Hypothalamus (tissue), 51 donors: ENCODE data around the gene PTPRN2.

ENCODE experiments used
- DNase-seq, 51 donors: peaks; one replicate each; lab custom pipeline; 2025; lab: John Stamatoyannopoulos, UW

Gene PTPRN2

DNA sequence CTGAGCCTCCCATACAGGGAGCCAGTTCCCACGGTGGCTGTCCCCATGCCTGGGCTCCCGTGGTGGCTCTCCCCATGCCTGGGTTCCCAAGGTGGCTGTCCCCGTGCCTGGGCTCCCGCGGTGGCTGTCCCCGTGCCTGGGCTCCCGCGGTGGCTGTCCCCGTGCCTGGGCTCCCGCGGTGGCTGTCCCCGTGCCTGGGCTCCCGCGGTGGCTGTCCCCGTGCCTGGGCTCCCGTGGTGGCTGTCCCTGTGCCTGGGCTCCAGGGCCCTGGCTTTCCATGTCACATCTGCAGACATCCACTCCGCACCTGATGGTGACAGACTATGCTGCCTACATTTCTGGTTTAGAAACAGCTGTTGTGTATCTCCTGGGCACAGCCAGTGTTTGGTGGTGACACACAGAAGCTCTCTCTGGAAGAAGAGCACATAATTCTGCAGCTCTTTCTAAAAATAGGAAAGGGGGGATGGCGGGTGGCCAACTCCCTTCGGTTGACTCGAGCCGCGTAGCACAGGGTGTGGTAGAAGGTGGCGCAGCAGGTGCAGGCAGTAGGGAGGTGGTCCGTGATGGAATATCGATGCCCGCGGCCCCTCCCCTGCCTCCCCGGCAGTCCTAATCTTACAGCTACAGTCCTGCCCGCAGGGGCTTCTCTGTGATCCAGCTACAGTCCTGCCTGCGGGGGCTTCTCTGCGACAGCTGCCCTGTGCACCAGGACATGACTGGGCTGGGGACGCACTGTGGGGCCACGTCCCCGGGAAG is 999.6 kb downstream of the PTPRN2 start:
- DNase-seq: peak in 2 of 51 donors; percentile 31 to 32

DNA sequence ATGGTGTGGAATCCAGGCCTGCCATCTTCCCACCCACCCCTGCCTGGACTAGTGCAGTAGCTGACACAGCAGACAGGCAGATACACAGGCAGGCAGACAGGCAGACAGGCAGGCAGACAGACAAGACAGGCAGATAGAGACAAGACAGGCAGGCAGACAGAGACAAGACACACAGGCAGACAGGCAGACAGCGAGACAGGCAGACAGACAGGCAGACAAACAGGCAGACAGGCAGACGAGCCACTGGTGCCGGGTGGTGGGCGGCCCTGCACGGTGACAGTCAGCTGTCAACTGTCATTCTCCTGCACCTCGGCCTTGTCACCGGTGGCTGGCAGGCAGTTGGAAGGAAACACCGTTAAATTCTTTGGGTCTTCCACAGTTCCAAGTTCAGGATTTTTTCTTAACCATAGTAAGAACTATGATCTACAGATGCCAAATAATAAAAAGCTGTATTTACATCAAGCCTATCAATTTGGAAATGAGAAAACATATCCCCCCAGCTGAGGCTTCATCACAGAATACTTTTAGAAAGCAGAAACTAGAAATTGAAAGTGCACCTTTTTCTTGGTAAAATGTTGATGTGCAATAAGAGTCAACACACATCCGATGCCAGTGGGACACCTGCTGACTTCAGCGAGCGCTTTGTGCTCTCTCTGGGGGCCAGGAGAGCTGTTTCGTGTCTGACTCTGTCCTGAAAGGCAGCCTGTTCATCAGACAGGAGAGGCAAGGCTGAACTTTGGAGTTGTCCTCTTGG is 1000.4 kb downstream of the PTPRN2 start:
- no peak for DNase-seq

GRCh38 chr7:157586426-157586955 is 1001.1 kb downstream of the PTPRN2 start:
- DNase-seq: no peak

DNA sequence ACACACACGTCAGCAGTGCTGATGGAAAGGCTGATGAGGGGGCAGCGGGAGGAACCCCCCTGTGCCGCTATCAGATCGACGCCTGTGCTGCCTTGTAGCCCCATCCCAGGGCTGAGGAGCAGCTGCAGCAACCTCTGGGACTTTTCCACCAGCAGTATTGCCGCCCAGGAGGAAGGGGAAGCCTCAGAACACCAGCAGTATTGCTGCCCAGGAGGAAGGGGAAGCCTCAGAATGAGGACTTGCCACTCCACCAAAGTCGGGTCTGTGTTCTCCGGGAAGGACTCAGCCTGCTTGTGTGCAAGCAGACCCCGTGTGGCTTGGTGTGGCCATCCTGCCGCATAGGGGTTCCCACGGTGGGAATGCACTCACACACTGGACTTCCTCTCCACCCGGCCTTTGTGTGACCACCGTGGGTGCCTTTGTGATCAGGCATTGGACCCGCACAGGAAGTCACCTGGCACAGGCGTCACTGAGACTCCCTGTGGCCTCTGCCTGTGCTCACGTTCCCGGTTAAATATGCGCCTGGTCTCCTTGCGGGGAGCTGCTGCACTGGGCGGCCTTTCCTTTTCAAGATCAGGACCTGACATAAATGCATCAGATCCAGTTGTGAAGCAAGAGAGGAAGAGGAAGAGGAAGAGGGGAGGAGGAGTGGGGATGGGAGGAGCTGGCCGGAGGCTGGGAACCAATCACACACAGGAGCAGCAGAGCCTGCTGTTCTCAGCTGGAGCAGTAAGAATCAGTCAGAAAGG is 1002.3 kb downstream of the PTPRN2 start:
- DNase-seq: no peak

DNA sequence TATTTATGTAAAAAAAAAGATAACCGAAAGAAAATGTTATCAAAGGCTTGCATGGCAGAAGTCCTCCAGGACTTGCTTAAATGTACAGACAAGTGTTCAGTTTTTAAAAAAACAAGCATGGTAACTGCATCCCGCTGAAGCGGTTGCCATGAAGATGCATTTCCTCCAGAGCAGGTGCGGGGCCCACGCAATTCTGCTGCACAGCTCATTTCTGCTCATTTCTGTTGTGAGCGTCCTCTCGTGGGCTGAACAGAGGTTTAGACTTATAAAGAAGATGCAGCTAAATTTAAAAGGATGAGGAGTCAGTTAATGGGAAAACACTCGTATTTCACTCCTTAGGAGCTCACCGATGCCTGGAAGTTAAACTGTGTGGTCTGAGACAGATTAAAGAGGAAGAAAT is 1003.2 kb downstream of the PTPRN2 start:
- peak in 2 of 51 donors; percentile 27 to 58 for DNase-seq

- DNase-seq: no peak
These were observed 1005.9 kb downstream of the PTPRN2 start for GRCh38 chr7:157581740-157582139.

DNA sequence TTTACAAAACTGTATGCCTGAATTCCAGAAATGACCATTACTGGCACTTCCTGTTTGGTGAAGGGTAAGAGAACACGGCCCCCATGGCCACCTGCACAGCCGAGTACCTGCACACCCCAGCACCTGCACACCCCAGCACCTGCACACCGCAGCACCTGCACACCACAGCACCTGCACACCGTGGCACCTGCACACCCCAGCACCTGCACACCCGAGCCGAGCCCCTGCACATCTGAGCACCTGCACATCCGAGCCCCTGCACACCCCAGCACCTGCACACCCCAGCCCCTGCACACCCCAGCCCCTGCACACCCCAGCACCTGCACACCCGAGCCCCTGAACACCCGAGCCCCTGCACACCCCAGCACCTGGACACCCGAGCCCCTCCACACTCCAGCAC is 1007.3 kb downstream of the PTPRN2 start:
- no peak for DNase-seq

DNA sequence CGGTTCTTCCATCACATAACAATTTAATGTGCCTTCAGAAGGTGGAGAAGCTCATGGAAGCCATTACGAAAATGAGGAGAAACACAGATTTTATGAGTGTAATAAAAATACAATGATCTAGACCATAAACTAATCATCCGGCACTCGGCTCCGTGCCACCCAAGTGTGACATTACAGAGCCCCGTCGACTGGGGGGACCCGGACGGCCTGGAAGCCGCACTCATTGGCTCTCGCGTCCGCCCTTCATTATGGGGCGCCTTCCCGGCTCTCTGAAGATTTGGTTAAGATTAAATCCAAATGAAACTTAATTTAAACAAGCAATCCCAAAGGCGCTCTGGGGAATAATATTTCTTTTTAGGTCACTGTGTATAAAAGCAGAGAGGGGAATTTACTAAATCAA is 1008.2 kb downstream of the PTPRN2 start:
- no peak for DNase-seq

- no peak for DNase-seq
These were observed 1009.8 kb downstream of the PTPRN2 start for GRCh38 chr7:157577796-157578339.

DNA sequence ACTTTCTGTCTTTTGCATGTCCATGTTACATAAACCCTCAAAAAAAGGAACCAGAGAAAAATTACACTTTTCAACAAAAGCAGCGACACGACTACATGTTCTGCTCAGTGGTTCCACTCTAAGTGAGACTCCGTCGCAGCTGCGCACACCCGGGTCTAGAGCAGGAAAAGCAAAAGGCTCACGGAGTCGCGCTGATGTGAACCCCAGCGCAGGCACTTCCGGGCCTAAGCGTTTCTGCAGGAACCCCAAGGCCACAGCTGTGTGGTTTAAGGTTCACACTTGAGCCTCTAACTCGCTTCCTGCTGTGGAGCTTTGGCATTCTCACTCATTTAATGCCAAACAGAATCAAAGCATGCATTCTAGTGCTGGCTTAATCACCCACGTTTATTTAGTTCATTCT is 1010.6 kb downstream of the PTPRN2 start:
- DNase-seq: no peak

GRCh38 chr7:157576415-157576814 is 1011.2 kb downstream of the PTPRN2 start:
- no peak for DNase-seq

DNA sequence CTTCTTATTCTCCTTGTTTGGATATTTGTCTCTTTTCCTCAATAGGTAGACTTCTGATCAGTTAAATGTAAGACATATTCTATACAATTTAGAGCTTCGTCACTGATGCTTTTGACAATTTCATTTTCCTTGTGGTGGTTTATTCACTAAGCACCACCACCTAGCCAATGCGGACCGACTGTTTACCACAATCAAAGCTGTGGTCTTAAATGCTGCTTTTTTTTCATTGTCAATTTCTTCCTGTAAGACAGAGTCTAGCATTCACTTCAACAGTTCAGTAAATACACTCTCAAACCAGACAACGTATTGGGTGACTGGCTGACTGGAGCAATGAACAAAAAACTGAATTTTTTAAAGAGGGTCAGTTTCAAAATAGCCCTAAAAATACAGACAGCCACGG is 1011.8 kb downstream of the PTPRN2 start:
- DNase-seq: no peak

- no peak for DNase-seq
These were observed 1012.6 kb downstream of the PTPRN2 start for GRCh38 chr7:157574914-157575586.

DNA sequence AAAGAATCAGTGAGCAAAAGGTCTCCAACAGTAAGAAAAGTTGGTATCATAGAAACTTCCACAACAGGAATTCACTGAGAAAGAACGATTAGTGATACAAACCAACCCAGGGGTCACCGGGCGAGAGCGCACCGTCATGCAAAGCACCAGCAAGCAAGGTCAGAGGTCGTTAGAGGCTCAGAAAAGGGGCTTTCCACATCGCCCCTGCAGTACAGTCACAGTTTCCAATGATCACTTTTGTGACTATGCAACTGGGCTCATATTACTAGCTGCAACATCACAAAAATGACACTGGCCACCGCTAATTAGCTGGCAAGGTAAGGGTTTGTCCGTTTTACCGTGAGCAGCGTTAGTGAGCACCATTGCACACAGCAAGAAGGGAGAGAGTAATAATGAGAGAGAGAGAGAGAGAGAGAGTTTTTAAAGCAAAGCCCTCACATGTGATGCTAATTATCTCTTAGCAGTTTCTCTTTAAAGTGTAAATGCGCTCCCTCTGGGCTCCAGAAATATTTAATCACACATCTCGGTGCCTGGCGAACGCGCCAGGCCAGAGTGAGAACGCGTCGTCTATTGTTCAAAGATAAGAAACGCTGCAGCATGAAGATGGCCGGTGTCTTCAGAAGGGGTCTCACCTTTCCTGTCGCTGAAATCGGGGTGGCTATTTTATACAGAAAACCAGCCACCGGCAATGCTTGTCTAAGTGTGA is 1013.4 kb downstream of the PTPRN2 start:
- DNase-seq: peak in 1 of 51 donors; percentile 18

- DNase-seq: no peak
These were observed 1014.4 kb downstream of the PTPRN2 start for GRCh38 chr7:157573244-157573643.

GRCh38 chr7:157572622-157573021 is 1015.0 kb downstream of the PTPRN2 start:
- no peak for DNase-seq

- no peak for DNase-seq
These were observed 1017.0 kb downstream of the PTPRN2 start for GRCh38 chr7:157570531-157571200.

DNA sequence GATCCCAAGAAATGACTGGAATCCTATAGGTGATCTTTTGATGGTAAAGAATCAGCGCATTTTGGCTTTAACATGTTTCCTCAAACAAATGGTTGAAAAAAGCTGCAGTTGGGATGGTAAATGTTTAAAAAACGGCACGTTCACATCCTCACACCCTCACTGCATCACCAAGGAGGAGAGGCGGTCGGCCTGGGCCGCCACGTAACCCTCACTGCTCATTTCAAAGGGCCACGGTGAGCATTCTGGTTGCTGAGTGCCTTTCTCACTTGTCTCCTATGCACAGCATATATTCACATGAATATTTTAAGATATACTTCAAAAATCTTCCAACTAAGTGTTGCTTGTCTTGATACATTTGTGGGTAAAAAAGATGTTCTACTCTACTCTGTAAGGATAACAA is 1017.7 kb downstream of the PTPRN2 start:
- DNase-seq: no peak
